Effector memory CD8-positive, alpha-beta T cell (primary cell): Measurements from ENCODE around the gene SHISAL2A.

Experiments
- ATAC-seq: fragments of 150-1000 bp; cut with Tn5 transposase; replicated peaks from 2 replicates; pipeline ENCODE4 v1.10.0; 2021; ENCODE audit warnings: mild to moderate bottlenecking, moderate library complexity
- DNase-seq, 3 experiments: peaks; one replicate each; pipeline ENCODE4 v3.0.0; 2021
- H3K27ac Mint-ChIP-seq, 2 donors: one replicate each; pipeline ENCODE4 v1.8.0; 2022; ENCODE audit warnings: mild to moderate bottlenecking in 2 of 2, mixed read lengths in 2 of 2, moderate library complexity in 2 of 2
- H3K27me3 Mint-ChIP-seq, 2 donors: one replicate each; pipeline ENCODE4 v1.8.0; 2022; ENCODE audit warnings: mixed read lengths in 2 of 2
- H3K36me3 Mint-ChIP-seq: one replicate; pipeline ENCODE4 v1.8.0; 2022; ENCODE audit warnings: mild to moderate bottlenecking, moderate library complexity, mixed read lengths; ENCODE audit not compliant: insufficient read depth
- H3K4me1 Mint-ChIP-seq, 2 donors: one replicate each; pipeline ENCODE4 v1.8.0; 2022; ENCODE audit warnings: low read depth in 2 of 2, mixed read lengths in 2 of 2
- H3K4me3 Mint-ChIP-seq, 2 donors: one replicate each; pipeline ENCODE4 v1.8.0; 2022; ENCODE audit warnings: mild to moderate bottlenecking in 2 of 2, mixed read lengths in 2 of 2, moderate library complexity in 2 of 2
- H3K9me3 Mint-ChIP-seq, 2 donors: one replicate each; pipeline ENCODE4 v1.8.0; 2022; ENCODE audit warnings: mixed read lengths in 2 of 2

Gene SHISAL2A

GRCh38 chr1:52629667-52630066 lies 3.3 kb upstream of the SHISAL2A start:
- Mint-ChIP-seq H3K4me1 (peaks cover 44 to 54% of the 10 kb centered on the region in 2 donors), H3K36me3 (peaks cover 26% of the 10 kb centered on the region), H3K4me3 (no peak overlapping the region), H3K9me3 (no peaks in the 10 kb centered on the region), H3K27ac (peak overlapping the region; percentile 35 to 52), H3K27me3 (no peaks in the 10 kb centered on the region)
- DNase-seq (no peak), ATAC-seq (no peak)

GRCh38 chr1:52631759-52632331 lies 1.1 kb upstream of the SHISAL2A start:
- Mint-ChIP-seq H3K9me3 (no peaks in the 10 kb centered on the region), H3K36me3 (peaks cover 32% of the 10 kb centered on the region), H3K4me3 (peak overlapping the region; percentile 84 to 85), H3K4me1 (peaks cover 55 to 65% of the 10 kb centered on the region in 2 donors), H3K27ac (peak overlapping the region; percentile 98 to 100), H3K27me3 (no peaks in the 10 kb centered on the region)
- DNase-seq = no peak
- no peak for ATAC-seq

GRCh38 chr1:52633291-52633754 lies 355 bp downstream of the SHISAL2A start:
- peak; percentile 38 to 43 (median 41) for DNase-seq
- peaks cover 65 to 68% of the 10 kb centered on the region in 2 donors for H3K4me1 Mint-ChIP-seq
- H3K27me3 Mint-ChIP-seq = no peaks in the 10 kb centered on the region
- peak overlapping the region; percentile 84 to 85 for H3K4me3 Mint-ChIP-seq
- peak; percentile 23 for ATAC-seq
- peaks cover 45% of the 10 kb centered on the region for H3K36me3 Mint-ChIP-seq
- H3K9me3 Mint-ChIP-seq = no peaks in the 10 kb centered on the region
- H3K27ac Mint-ChIP-seq = peak overlapping the region; percentile 98 to 100

- no peaks in the 10 kb centered on the region for H3K27me3 Mint-ChIP-seq
- H3K9me3 Mint-ChIP-seq = no peaks in the 10 kb centered on the region
- peaks cover 63 to 71% of the 10 kb centered on the region in 2 donors for H3K4me1 Mint-ChIP-seq
- H3K36me3 Mint-ChIP-seq = peaks cover 41% of the 10 kb centered on the region
- peak overlapping the region; percentile 98 to 100 for H3K27ac Mint-ChIP-seq
- H3K4me3 Mint-ChIP-seq = peak overlapping the region; percentile 84 to 85
- no peak for DNase-seq
- no peak for ATAC-seq
Observed at GRCh38 chr1:52634111-52634510, 1.1 kb downstream of the SHISAL2A start.

- Mint-ChIP-seq H3K9me3 (no peaks in the 10 kb centered on the region), H3K4me3 (peak overlapping the region; percentile 84 to 85), H3K36me3 (peaks cover 41% of the 10 kb centered on the region), H3K27me3 (no peaks in the 10 kb centered on the region), H3K27ac (peak overlapping the region; percentile 98 to 100), H3K4me1 (peaks cover 61 to 74% of the 10 kb centered on the region in 2 donors)
- ATAC-seq = peak; percentile 11
- no peak for DNase-seq
Observed at GRCh38 chr1:52635321-52636089, 2.5 kb downstream of the SHISAL2A start.

GRCh38 chr1:52636721-52637695 lies 4.0 kb downstream of the SHISAL2A start:
- Mint-ChIP-seq H3K36me3 (peaks cover 36% of the 10 kb centered on the region), H3K9me3 (no peaks in the 10 kb centered on the region), H3K27me3 (no peaks in the 10 kb centered on the region), H3K4me1 (peaks cover 63 to 75% of the 10 kb centered on the region in 2 donors), H3K27ac (peak overlapping the region; percentile 98 to 100), H3K4me3 (peak overlapping the region; percentile 73 to 80)
- ATAC-seq = peak; percentile 72
- peak; percentile 66 to 71 (median 67) for DNase-seq

- ATAC-seq = no peak
- H3K4me1 Mint-ChIP-seq = peaks cover 61 to 75% of the 10 kb centered on the region in 2 donors
- H3K36me3 Mint-ChIP-seq = peaks cover 35% of the 10 kb centered on the region
- DNase-seq = no peak
- H3K27me3 Mint-ChIP-seq = no peaks in the 10 kb centered on the region
- H3K9me3 Mint-ChIP-seq = no peaks in the 10 kb centered on the region
- H3K27ac Mint-ChIP-seq = peak overlapping the region; percentile 98 to 100
- peak overlapping the region; percentile 73 to 80 for H3K4me3 Mint-ChIP-seq
Observed at GRCh38 chr1:52637946-52638345, 5.0 kb downstream of the SHISAL2A start.

GRCh38 chr1:52640697-52641096 lies 7.7 kb downstream of the SHISAL2A start:
- no peak for ATAC-seq
- H3K4me1 Mint-ChIP-seq = peaks cover 42 to 59% of the 10 kb centered on the region in 2 donors
- no peak overlapping the region for H3K4me3 Mint-ChIP-seq
- peaks cover 31% of the 10 kb centered on the region for H3K36me3 Mint-ChIP-seq
- H3K27ac Mint-ChIP-seq = peak overlapping the region; percentile 44 to 79
- no peaks in the 10 kb centered on the region for H3K9me3 Mint-ChIP-seq
- DNase-seq = no peak
- H3K27me3 Mint-ChIP-seq = no peaks in the 10 kb centered on the region

GRCh38 chr1:52641307-52641706 lies 8.3 kb downstream of the SHISAL2A start:
- H3K36me3 Mint-ChIP-seq = peaks cover 33% of the 10 kb centered on the region
- no peaks in the 10 kb centered on the region for H3K27me3 Mint-ChIP-seq
- no peaks in the 10 kb centered on the region for H3K9me3 Mint-ChIP-seq
- DNase-seq (no peak), ATAC-seq (no peak)
- peak overlapping the region; percentile 44 to 79 for H3K27ac Mint-ChIP-seq
- H3K4me1 Mint-ChIP-seq = peaks cover 42 to 55% of the 10 kb centered on the region in 2 donors
- H3K4me3 Mint-ChIP-seq = peak overlapping the region; percentile 6 to 21

- Mint-ChIP-seq H3K4me1 (peaks cover 19 to 32% of the 10 kb centered on the region in 2 donors), H3K36me3 (peaks cover 32% of the 10 kb centered on the region), H3K9me3 (no peaks in the 10 kb centered on the region), H3K27ac (peak overlapping the region in 1 of 2 donors; percentile 83), H3K27me3 (no peaks in the 10 kb centered on the region), H3K4me3 (no peak overlapping the region)
- ATAC-seq = no peak
- no peak for DNase-seq
Observed at GRCh38 chr1:52645261-52645660, 12.3 kb downstream of the SHISAL2A start.

- Mint-ChIP-seq H3K27ac (peak overlapping the region; percentile 68 to 83), H3K36me3 (peaks cover 25% of the 10 kb centered on the region), H3K27me3 (no peaks in the 10 kb centered on the region), H3K4me1 (peaks cover 7 to 16% of the 10 kb centered on the region in 2 donors), H3K4me3 (no peak overlapping the region), H3K9me3 (no peaks in the 10 kb centered on the region)
- ATAC-seq (no peak), DNase-seq (no peak)
Observed at GRCh38 chr1:52651904-52652303, 18.9 kb downstream of the SHISAL2A start.

GRCh38 chr1:52653207-52653849 lies 20.4 kb downstream of the SHISAL2A start:
- Mint-ChIP-seq H3K27ac (peak overlapping the region in 1 of 2 donors; percentile 77), H3K4me3 (no peak overlapping the region), H3K36me3 (peaks cover 21% of the 10 kb centered on the region), H3K27me3 (no peaks in the 10 kb centered on the region), H3K4me1 (peaks cover 11 to 16% of the 10 kb centered on the region in 2 donors), H3K9me3 (no peaks in the 10 kb centered on the region)
- no peak for ATAC-seq
- DNase-seq = no peak
